ENCODE measurements around the gene EXD2. TPM values are rescaled to one million over a fixed set of nuclear protein-coding genes. Genes with fewer than 3 reads are reported as not detected.

The EXD2 gene
- total and polyA plus RNA-seq, 10 donors = 3.7 to 18.5 (median 12.5) TPM

- WGBS, 5 donors = 69 to 83% (median 72%) methylated on average over 3 of the region's 3 CpGs
- Histone ChIP-seq H3K9me3 (no peaks in the 10 kb centered on the region), H3K4me1 (peaks cover 0 to 3% (median 1%) of the 10 kb centered on the region in 6 donors), H3K27ac (no peak overlapping the region), H3K4me3 (no peak overlapping the region), H3K27me3 (replicated peaks in 1 of 7) (no peaks in the 10 kb centered on the region), H3K36me3 (no peaks in the 10 kb centered on the region)
- TF ChIP-seq CTCF (IDR thresholded peaks at IDR 0.05 in 8 of 11, conservative IDR thresholded peaks at IDR 0.05 in 3 of 11) = peak in 1 of 11 experiments; percentile 15
- peak in 1 of 3 donors; percentile 10 for TF ChIP-seq POLR2AphosphoS5 (IDR thresholded peaks at IDR 0.05)
- TF ChIP-seq POLR2A (IDR thresholded peaks at IDR 0.05) = no peak
- intact Hi-C loops (cut with DNase I; ENCODE audit: low total_unique reads) = loop anchor here (10.0 kb wide), 2 partner anchors 117 to 327 kb away; partner anchors contain the start of gene CCDC177
- no peak for DNase-seq
Observed at GRCh38 chr14:69247676-69248440, 56.6 kb downstream of the EXD2 start.

- Histone ChIP-seq H3K9me3 (no peaks in the 10 kb centered on the region), H3K4me3 (no peak overlapping the region), H3K27ac (no peak overlapping the region), H3K36me3 (no peaks in the 10 kb centered on the region), H3K4me1 (peaks cover 0 to under 1% (median 0%) of the 10 kb centered on the region in 6 donors), H3K27me3 (replicated peaks in 1 of 7) (peaks cover 0 to 7% (median 0%) of the 10 kb centered on the region in 7 donors)
- 84 to 90% (median 87%) methylated on average over 4 to 5 of the region's 5 CpGs for WGBS, 5 donors
- intact Hi-C loops (cut with DNase I; ENCODE audit: low total_unique reads) = loop anchor here (10.0 kb wide), 2 partner anchors 115 to 325 kb away; partner anchors contain the start of gene CCDC177
- TF ChIP-seq CTCF (IDR thresholded peaks at IDR 0.05 in 8 of 11, conservative IDR thresholded peaks at IDR 0.05 in 3 of 11) (no peak), POLR2AphosphoS5 (IDR thresholded peaks at IDR 0.05) (no peak), POLR2A (IDR thresholded peaks at IDR 0.05) (no peak)
- no peak for DNase-seq
Observed at GRCh38 chr14:69249603-69250002, 58.3 kb downstream of the EXD2 start.

- WGBS, 5 donors = 63 to 79% (median 69%) methylated on average over 3 of the region's 3 CpGs
- Histone ChIP-seq H3K27ac (no peak overlapping the region), H3K9me3 (no peaks in the 10 kb centered on the region), H3K4me3 (no peak overlapping the region), H3K36me3 (no peaks in the 10 kb centered on the region), H3K4me1 (peaks cover 0 to 7% (median 0%) of the 10 kb centered on the region in 6 donors), H3K27me3 (replicated peaks in 1 of 7) (peaks cover 0 to 30% (median 0%) of the 10 kb centered on the region in 7 donors)
- no peak for DNase-seq
- no peak for TF ChIP-seq CTCF (IDR thresholded peaks at IDR 0.05 in 8 of 11, conservative IDR thresholded peaks at IDR 0.05 in 3 of 11)
- intact Hi-C loops (cut with DNase I; ENCODE audit: low total_unique reads) = no loop called here
Observed at GRCh38 chr14:69252851-69253250, 61.6 kb downstream of the EXD2 start.

GRCh38 chr14:69259168-69259526, 67.8 kb downstream of the EXD2 start:
- Histone ChIP-seq H3K27ac (no peak overlapping the region), H3K36me3 (no peaks in the 10 kb centered on the region), H3K4me1 (peaks cover 6 to 41% (median 31%) of the 10 kb centered on the region in 6 donors), H3K9me3 (no peaks in the 10 kb centered on the region), H3K4me3 (peak overlapping the region in 6 of 8 donors; percentile 53 to 76 (median 56)), H3K27me3 (replicated peaks in 1 of 7) (peaks cover 3 to 85% (median 34%) of the 10 kb centered on the region in 7 donors)
- 19 to 26% (median 24%) methylated on average over 13 to 14 of the region's 14 CpGs for WGBS, 5 donors
- DNase-seq = no peak
- TF ChIP-seq POLR2AphosphoS5 (IDR thresholded peaks at IDR 0.05) = no peak
- TF ChIP-seq POLR2A (IDR thresholded peaks at IDR 0.05) = no peak
- no peak for TF ChIP-seq CTCF (IDR thresholded peaks at IDR 0.05 in 8 of 11, conservative IDR thresholded peaks at IDR 0.05 in 3 of 11)
- intact Hi-C loops (cut with DNase I; ENCODE audit: low total_unique reads) = no loop called here
